Measurements from ENCODE around the gene TMBIM4.
"Not testable (repeated sequence)": the region's sequence is repeated elsewhere in the genome, so short reads cannot be mapped to it uniquely, and the experiment has no call there.

The TMBIM4 gene

GRCh38 chr12:66187036-66187435 lies 17.2 kb upstream of the TMBIM4 start:
- no peak for DNase-seq (ENCODE audit: low read depth, low spot score)

- not testable (repeated sequence) for DNase-seq (ENCODE audit: low read depth, low spot score)
Observed at GRCh38 chr12:66184822-66185221, 15.0 kb upstream of the TMBIM4 start.

- DNase-seq (ENCODE audit: low read depth, low spot score): no peak
Observed at GRCh38 chr12:66182956-66183355, 13.2 kb upstream of the TMBIM4 start.

- no peak for DNase-seq (ENCODE audit: low read depth, low spot score)
Observed at GRCh38 chr12:66176105-66176900, 6.5 kb upstream of the TMBIM4 start.

- not testable (repeated sequence) for DNase-seq (ENCODE audit: low read depth, low spot score)
Observed at GRCh38 chr12:66174391-66175325, 4.9 kb upstream of the TMBIM4 start.

- DNase-seq (ENCODE audit: low read depth, low spot score): no peak
Observed at GRCh38 chr12:66170606-66171005, 810 bp upstream of the TMBIM4 start.

GRCh38 chr12:66168410-66168809 lies 1.4 kb downstream of the TMBIM4 start:
- no peak for DNase-seq (ENCODE audit: low read depth, low spot score)

- DNase-seq (ENCODE audit: low read depth, low spot score): no peak
Observed at GRCh38 chr12:66166561-66166960, 3.2 kb downstream of the TMBIM4 start.

GRCh38 chr12:66165141-66165540 lies 4.7 kb downstream of the TMBIM4 start:
- no peak for DNase-seq (ENCODE audit: low read depth, low spot score)

- no peak for DNase-seq (ENCODE audit: low read depth, low spot score)
Observed at GRCh38 chr12:66164349-66164821, 5.4 kb downstream of the TMBIM4 start.

- DNase-seq (ENCODE audit: low read depth, low spot score): no peak
Observed at GRCh38 chr12:66163289-66163688, 6.5 kb downstream of the TMBIM4 start.

GRCh38 chr12:66162701-66163100 lies 7.1 kb downstream of the TMBIM4 start:
- no peak for DNase-seq (ENCODE audit: low read depth, low spot score)

- DNase-seq (ENCODE audit: low read depth, low spot score): no peak
Observed at GRCh38 chr12:66160704-66161103, 9.1 kb downstream of the TMBIM4 start.

- no peak for DNase-seq (ENCODE audit: low read depth, low spot score)
Observed at GRCh38 chr12:66159123-66159522, 10.7 kb downstream of the TMBIM4 start.

GRCh38 chr12:66156654-66157053 lies 13.1 kb downstream of the TMBIM4 start:
- DNase-seq (ENCODE audit: low read depth, low spot score): no peak

- DNase-seq (ENCODE audit: low read depth, low spot score): no peak
Observed at GRCh38 chr12:66154776-66155175, 15.0 kb downstream of the TMBIM4 start.

- no peak for DNase-seq (ENCODE audit: low read depth, low spot score)
Observed at GRCh38 chr12:66152732-66153131, 17.1 kb downstream of the TMBIM4 start.

GRCh38 chr12:66149702-66150398 lies 19.9 kb downstream of the TMBIM4 start:
- no peak for DNase-seq (ENCODE audit: low read depth, low spot score)

- DNase-seq (ENCODE audit: low read depth, low spot score): no peak
Observed at GRCh38 chr12:66144791-66145754, 24.7 kb downstream of the TMBIM4 start.

GRCh38 chr12:66143868-66144267 lies 25.9 kb downstream of the TMBIM4 start:
- no peak for DNase-seq (ENCODE audit: low read depth, low spot score)

- no peak for DNase-seq (ENCODE audit: low read depth, low spot score)
Observed at GRCh38 chr12:66142826-66143225, 27.0 kb downstream of the TMBIM4 start.
